ENCODE data around the gene FOXK2.

The FOXK2 gene

DNA sequence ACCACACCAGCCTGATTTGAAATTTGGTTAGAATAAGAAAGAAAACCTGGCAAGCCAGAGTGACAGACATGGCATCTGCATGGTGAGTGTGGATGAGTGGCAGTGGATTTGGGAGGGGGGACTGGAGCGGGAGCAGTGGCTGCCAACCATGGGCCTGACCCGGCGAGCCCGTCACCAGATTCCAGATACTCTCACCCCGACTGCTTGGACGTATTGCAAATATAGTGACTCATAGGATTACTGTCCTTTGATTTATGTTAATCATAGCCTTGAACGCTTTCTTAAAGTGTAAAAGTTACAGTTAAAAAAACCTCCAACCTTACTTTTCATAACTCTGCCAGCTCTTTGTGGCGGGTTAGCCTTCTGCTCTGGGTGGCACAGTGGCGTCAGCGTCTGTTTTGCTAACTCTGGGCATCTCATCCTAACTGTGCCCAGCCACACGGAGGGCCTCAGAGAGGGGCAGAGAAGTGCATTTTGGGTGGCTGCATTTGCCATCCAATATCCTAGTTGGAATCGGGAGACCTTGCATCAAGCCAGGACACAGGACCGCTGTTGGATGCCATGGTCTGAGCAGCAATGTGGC is 26.8 kb upstream of the FOXK2 start:
- Histone ChIP-seq H2BK120ac (ENCODE audit: low read depth, low read length) (no peak overlapping the region), H3K4me3 (ENCODE audit: low read length) (no peak overlapping the region), H4K8ac (ENCODE audit: low read depth, low read length) (no peak overlapping the region), H3K4me2 (ENCODE audit: low read length) (no peak overlapping the region), H3K18ac (ENCODE audit: low read length) (no peak overlapping the region), H3K4ac (ENCODE audit: low read depth, low read length) (no peak overlapping the region), H3K9ac (ENCODE audit: low read length) (no peak overlapping the region), H3K4me1 (ENCODE audit: control insufficient read depth, low read depth, low read length) (no peaks in the 10 kb centered on the region), H2BK15ac (replicated peaks; ENCODE audit: low read depth) (no peak overlapping the region), H3K36me3 (ENCODE audit: control insufficient read depth, insufficient read depth, low read length) (peaks cover 3% of the 10 kb centered on the region), H3K23ac (ENCODE audit: low read length) (no peak overlapping the region), H4K5ac (ENCODE audit: low read length) (no peak overlapping the region), H3K56ac (ENCODE audit: low read length) (no peak overlapping the region), H2AK5ac (ENCODE audit: low read length) (no peak overlapping the region), H2BK5ac (ENCODE audit: low read length) (no peak overlapping the region), H3K79me2 (ENCODE audit: control insufficient read depth, insufficient read depth, low read length) (no peaks in the 10 kb centered on the region), H3K27ac (ENCODE audit: low read depth, low read length) (no peak overlapping the region), H3K79me1 (ENCODE audit: low read length) (no peaks in the 10 kb centered on the region), H3K27me3 (ENCODE audit: insufficient read depth, low read length, poor library complexity) (no peaks in the 10 kb centered on the region)
- DNase-seq = no peak
- WGBS (ENCODE audit: extremely low coverage, insufficient coverage, low lambda C conversion rate) = no CpG with 5 or more reads among the region's 13 CpGs

DNA sequence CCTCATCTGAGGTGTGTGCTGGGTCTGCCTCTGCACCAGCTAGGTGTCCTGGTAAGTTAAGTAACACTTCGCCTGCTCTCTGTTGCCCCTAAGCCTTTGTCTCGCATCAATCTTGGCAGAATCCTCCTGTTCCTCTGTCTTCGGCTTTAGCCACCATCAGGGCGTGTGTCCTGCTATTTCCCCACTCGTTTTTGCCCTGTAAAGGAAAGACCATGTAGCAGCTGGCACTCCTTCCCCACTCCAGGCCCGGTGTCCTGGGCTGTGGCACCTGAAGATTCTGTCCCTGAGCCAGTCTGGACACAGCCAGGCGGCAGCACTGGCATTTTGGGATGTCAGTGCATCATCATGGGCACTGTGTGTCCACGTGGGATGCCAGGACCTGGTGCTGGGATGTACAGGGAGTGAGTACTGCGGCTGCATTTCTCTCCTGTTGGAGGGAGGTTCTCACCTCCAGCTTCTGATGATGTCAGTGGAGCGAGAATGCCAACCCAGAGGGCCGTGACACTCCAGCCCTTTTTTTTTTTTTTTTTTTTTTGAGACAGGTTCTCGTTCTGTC is 26.2 kb upstream of the FOXK2 start:
- Histone ChIP-seq H3K9ac (ENCODE audit: low read length) (no peak overlapping the region), H3K27ac (ENCODE audit: low read depth, low read length) (no peak overlapping the region), H3K23ac (ENCODE audit: low read length) (no peak overlapping the region), H4K5ac (ENCODE audit: low read length) (no peak overlapping the region), H3K4me3 (ENCODE audit: low read length) (no peak overlapping the region), H4K8ac (ENCODE audit: low read depth, low read length) (no peak overlapping the region), H3K56ac (ENCODE audit: low read length) (no peak overlapping the region), H3K36me3 (ENCODE audit: control insufficient read depth, insufficient read depth, low read length) (no peaks in the 10 kb centered on the region), H2BK15ac (replicated peaks; ENCODE audit: low read depth) (no peak overlapping the region), H3K4me2 (ENCODE audit: low read length) (no peak overlapping the region), H3K4me1 (ENCODE audit: control insufficient read depth, low read depth, low read length) (no peaks in the 10 kb centered on the region), H2AK5ac (ENCODE audit: low read length) (no peak overlapping the region), H3K18ac (ENCODE audit: low read length) (no peak overlapping the region), H3K79me2 (ENCODE audit: control insufficient read depth, insufficient read depth, low read length) (no peaks in the 10 kb centered on the region), H3K79me1 (ENCODE audit: low read length) (no peaks in the 10 kb centered on the region), H3K27me3 (ENCODE audit: insufficient read depth, low read length, poor library complexity) (no peaks in the 10 kb centered on the region), H3K4ac (ENCODE audit: low read depth, low read length) (no peak overlapping the region), H2BK120ac (ENCODE audit: low read depth, low read length) (no peak overlapping the region), H2BK5ac (ENCODE audit: low read length) (no peak overlapping the region)
- peak; percentile 19 for DNase-seq
- no CpG with 5 or more reads among the region's 12 CpGs for WGBS (ENCODE audit: extremely low coverage, insufficient coverage, low lambda C conversion rate)

DNA sequence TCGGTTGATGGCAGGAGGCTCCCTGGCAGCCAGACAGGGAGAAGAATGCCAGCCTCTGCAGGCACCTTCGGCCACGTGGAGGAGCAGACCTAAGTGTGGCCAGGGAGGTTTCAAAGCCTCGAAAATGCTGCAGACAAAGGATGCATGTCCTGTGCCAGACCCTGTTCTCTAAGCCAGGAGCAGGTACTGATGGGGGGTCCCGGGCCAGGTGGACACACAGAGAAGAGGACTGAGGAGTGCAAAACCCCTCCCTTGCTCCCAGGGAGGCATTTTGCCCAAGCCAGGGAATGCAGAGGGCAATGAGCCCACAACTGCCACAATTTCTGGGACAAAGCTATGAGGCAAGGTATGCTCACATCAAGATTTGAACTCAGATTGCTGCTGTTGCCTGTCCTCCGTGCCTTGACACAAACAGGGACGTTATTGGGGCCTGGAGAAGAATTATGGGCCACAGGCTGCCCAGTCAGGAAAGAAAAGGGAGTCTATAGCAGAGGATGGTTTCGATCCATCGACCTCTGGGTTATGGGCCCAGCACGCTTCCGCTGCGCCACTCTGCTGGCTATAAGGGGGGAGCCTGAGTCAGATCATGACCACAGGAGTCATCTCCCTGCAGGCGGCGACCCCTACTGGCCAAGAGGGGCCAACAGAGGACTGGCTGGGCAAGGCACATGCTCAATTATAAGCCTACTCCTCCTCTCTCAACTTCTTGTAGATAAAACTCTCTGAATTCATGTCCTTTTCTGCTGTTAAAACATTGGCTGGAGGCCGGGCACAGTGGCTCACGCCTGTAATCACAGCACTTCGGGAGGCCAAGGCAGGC is 25.1 kb upstream of the FOXK2 start:
- Histone ChIP-seq H4K8ac (ENCODE audit: low read depth, low read length) (no peak overlapping the region), H3K56ac (ENCODE audit: low read length) (no peak overlapping the region), H3K36me3 (ENCODE audit: control insufficient read depth, insufficient read depth, low read length) (no peaks in the 10 kb centered on the region), H2BK5ac (ENCODE audit: low read length) (no peak overlapping the region), H4K5ac (ENCODE audit: low read length) (no peak overlapping the region), H3K27me3 (ENCODE audit: insufficient read depth, low read length, poor library complexity) (no peaks in the 10 kb centered on the region), H3K27ac (ENCODE audit: low read depth, low read length) (no peak overlapping the region), H3K4me3 (ENCODE audit: low read length) (no peak overlapping the region), H2AK5ac (ENCODE audit: low read length) (no peak overlapping the region), H3K4me2 (ENCODE audit: low read length) (peak overlapping the region; percentile 16), H2BK120ac (ENCODE audit: low read depth, low read length) (no peak overlapping the region), H3K4me1 (ENCODE audit: control insufficient read depth, low read depth, low read length) (no peaks in the 10 kb centered on the region), H3K23ac (ENCODE audit: low read length) (no peak overlapping the region), H3K18ac (ENCODE audit: low read length) (no peak overlapping the region), H3K79me1 (ENCODE audit: low read length) (no peaks in the 10 kb centered on the region), H2BK15ac (replicated peaks; ENCODE audit: low read depth) (no peak overlapping the region), H3K4ac (ENCODE audit: low read depth, low read length) (no peak overlapping the region), H3K9ac (ENCODE audit: low read length) (no peak overlapping the region), H3K79me2 (ENCODE audit: control insufficient read depth, insufficient read depth, low read length) (no peaks in the 10 kb centered on the region)
- DNase-seq = peak; percentile 99
- no CpG with 5 or more reads among the region's 17 CpGs for WGBS (ENCODE audit: extremely low coverage, insufficient coverage, low lambda C conversion rate)

DNA sequence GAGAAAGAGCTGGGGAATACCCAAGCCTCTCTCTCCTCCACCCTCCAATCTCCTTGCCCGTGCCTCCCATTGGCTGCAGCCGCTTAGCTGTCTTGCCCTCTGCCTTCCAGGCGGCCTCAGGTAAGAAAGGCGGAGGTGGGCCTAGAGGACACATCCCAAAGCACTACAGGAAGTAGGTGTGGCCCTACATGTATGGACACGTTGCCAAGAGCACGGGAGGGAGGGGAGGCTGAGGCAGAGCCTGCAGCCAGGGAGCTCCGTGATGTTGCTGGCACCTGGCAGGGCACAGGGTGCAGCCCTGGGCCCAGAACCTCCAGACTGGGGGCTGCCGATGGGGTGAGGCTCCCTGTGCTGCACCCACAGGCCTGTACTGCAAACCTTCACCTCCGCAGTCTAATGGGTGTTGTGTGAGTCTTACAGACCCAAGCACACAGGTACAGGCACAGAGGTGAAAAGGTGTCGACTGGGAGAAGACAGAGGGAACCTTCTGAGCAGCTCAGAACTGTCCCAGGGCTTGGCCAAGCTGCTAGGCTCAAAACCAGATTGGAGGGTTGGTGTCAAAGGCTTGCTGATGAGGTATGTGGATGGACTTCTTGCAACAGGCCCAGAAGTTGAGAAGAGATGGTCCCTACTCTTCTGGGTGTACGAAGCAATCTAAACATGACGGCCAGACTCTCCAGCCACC is 23.5 kb upstream of the FOXK2 start:
- Histone ChIP-seq H3K36me3 (ENCODE audit: control insufficient read depth, insufficient read depth, low read length) (no peaks in the 10 kb centered on the region), H3K23ac (ENCODE audit: low read length) (no peak overlapping the region), H3K4me1 (ENCODE audit: control insufficient read depth, low read depth, low read length) (no peaks in the 10 kb centered on the region), H3K79me2 (ENCODE audit: control insufficient read depth, insufficient read depth, low read length) (no peaks in the 10 kb centered on the region), H2BK5ac (ENCODE audit: low read length) (no peak overlapping the region), H3K56ac (ENCODE audit: low read length) (peak overlapping the region; percentile 67), H3K4ac (ENCODE audit: low read depth, low read length) (no peak overlapping the region), H2BK120ac (ENCODE audit: low read depth, low read length) (no peak overlapping the region), H2AK5ac (ENCODE audit: low read length) (no peak overlapping the region), H3K9ac (ENCODE audit: low read length) (no peak overlapping the region), H4K5ac (ENCODE audit: low read length) (no peak overlapping the region), H2BK15ac (replicated peaks; ENCODE audit: low read depth) (no peak overlapping the region), H3K79me1 (ENCODE audit: low read length) (no peaks in the 10 kb centered on the region), H3K27me3 (ENCODE audit: insufficient read depth, low read length, poor library complexity) (no peaks in the 10 kb centered on the region), H3K27ac (ENCODE audit: low read depth, low read length) (no peak overlapping the region), H4K8ac (ENCODE audit: low read depth, low read length) (no peak overlapping the region), H3K4me2 (ENCODE audit: low read length) (no peak overlapping the region), H3K4me3 (ENCODE audit: low read length) (no peak overlapping the region), H3K18ac (ENCODE audit: low read length) (no peak overlapping the region)
- WGBS (ENCODE audit: extremely low coverage, insufficient coverage, low lambda C conversion rate) = no CpG with 5 or more reads among the region's 12 CpGs
- DNase-seq = peak; percentile 68

DNA sequence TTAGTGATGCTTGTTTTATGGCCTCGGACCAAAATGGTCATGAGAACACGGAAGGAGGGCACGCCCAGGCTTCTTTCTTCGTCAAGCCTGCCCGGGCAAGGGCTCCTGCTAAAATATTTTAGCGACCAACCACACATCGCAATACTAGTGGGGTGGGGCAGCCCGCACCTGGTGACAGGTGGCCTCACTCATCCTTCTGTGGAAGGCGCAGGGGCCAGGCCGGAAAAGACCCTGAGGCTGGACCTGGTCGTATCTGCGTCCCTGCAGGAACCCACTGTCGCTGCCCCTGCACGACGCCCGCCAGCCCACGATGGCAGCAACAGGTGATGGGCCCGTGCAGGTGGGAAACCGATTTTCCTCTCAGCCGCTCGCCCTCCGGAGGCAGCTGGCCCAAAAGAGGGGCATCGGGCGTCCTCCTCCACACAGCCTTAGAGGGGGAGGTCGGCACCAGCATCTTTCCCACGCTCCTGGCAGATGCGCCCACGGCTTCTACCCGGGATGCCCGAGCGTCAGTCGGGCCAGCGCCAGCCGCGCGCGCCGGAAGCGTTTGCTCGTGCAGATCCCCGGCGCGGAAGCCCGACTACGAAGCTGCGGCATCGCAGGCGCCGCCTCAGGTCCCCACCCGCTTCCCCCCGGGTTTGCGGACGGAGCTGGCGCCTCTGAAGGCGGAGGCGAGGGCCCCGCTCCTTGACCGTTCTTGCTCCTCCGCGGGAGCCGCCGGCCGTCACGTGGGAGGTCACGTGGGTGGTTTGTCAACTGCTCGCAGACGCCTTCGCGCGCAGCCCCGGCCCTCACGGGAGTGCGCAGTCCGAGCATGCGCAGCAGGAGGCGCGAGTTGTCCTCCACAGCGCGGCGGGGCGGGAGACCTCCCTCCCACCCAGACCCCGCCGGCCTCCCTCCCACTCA is 22.8 kb upstream of the FOXK2 start:
- Histone ChIP-seq H3K9ac (ENCODE audit: low read length) (peak overlapping the region; percentile 73), H3K27me3 (ENCODE audit: insufficient read depth, low read length, poor library complexity) (no peaks in the 10 kb centered on the region), H3K4me3 (ENCODE audit: low read length) (peak overlapping the region; percentile 47), H3K4ac (ENCODE audit: low read depth, low read length) (no peak overlapping the region), H4K5ac (ENCODE audit: low read length) (no peak overlapping the region), H3K79me1 (ENCODE audit: low read length) (no peaks in the 10 kb centered on the region), H3K18ac (ENCODE audit: low read length) (no peak overlapping the region), H2BK15ac (replicated peaks; ENCODE audit: low read depth) (no peak overlapping the region), H2BK120ac (ENCODE audit: low read depth, low read length) (no peak overlapping the region), H3K36me3 (ENCODE audit: control insufficient read depth, insufficient read depth, low read length) (no peaks in the 10 kb centered on the region), H3K4me2 (ENCODE audit: low read length) (peak overlapping the region; percentile 74), H2BK5ac (ENCODE audit: low read length) (no peak overlapping the region), H3K56ac (ENCODE audit: low read length) (peak overlapping the region; percentile 85), H3K79me2 (ENCODE audit: control insufficient read depth, insufficient read depth, low read length) (no peaks in the 10 kb centered on the region), H3K4me1 (ENCODE audit: control insufficient read depth, low read depth, low read length) (no peaks in the 10 kb centered on the region), H2AK5ac (ENCODE audit: low read length) (no peak overlapping the region), H3K27ac (ENCODE audit: low read depth, low read length) (no peak overlapping the region), H4K8ac (ENCODE audit: low read depth, low read length) (no peak overlapping the region), H3K23ac (ENCODE audit: low read length) (no peak overlapping the region)
- peak; percentile 93 for DNase-seq
- WGBS (ENCODE audit: extremely low coverage, insufficient coverage, low lambda C conversion rate) = no CpG with 5 or more reads among the region's 83 CpGs

All from mesendoderm (in vitro differentiated cells).